SHP77 (cell line): ENCODE results near the gene PPFIA4.
A peak's percentile ranks its signal among the peaks of the same experiment; 100 is the strongest.

ENCODE experiments used
- DNase-seq, 2 experiments: peaks; one replicate each; lab custom pipeline; 2025; lab: John Stamatoyannopoulos, UW

The PPFIA4 gene

GRCh38 chr1:203040513-203041275, 14.4 kb downstream of the PPFIA4 start:
- no peak for DNase-seq

DNA sequence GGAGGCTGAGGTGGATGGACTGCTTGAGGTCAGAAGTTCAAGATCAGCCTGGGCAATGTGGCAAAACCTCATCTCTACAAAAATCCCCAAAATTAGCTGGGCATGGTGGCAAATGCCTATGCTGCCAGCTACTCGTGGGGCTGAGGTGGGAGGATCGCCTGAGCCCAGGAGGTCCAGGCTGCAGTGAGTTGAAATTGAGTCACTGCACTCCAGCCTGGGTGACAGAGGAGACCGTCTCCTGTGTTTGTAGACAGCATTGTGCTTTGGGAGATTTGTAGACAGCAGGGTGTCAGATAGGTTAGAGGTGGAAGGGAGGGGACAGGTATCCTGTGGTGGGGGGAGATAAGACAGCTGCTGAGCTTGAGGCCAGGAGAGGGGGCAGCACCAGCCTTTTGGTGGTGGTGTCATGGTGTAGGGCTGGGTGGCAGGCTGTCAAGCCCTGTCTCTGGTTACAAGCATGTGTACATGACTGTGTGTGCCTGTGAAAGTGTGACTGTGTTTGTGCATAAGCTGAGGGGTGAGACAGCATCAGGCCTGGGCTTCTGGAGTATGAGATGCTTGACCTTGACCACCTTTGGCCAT, 15.2 kb downstream of the PPFIA4 start:
- DNase-seq = no peak

- DNase-seq = no peak
Measured at GRCh38 chr1:203043830-203044545, 17.7 kb downstream of the PPFIA4 start.

- no peak for DNase-seq
Measured at GRCh38 chr1:203044546-203045250, 18.4 kb downstream of the PPFIA4 start.

GRCh38 chr1:203045336-203045735, 19.0 kb downstream of the PPFIA4 start:
- no peak for DNase-seq

DNA sequence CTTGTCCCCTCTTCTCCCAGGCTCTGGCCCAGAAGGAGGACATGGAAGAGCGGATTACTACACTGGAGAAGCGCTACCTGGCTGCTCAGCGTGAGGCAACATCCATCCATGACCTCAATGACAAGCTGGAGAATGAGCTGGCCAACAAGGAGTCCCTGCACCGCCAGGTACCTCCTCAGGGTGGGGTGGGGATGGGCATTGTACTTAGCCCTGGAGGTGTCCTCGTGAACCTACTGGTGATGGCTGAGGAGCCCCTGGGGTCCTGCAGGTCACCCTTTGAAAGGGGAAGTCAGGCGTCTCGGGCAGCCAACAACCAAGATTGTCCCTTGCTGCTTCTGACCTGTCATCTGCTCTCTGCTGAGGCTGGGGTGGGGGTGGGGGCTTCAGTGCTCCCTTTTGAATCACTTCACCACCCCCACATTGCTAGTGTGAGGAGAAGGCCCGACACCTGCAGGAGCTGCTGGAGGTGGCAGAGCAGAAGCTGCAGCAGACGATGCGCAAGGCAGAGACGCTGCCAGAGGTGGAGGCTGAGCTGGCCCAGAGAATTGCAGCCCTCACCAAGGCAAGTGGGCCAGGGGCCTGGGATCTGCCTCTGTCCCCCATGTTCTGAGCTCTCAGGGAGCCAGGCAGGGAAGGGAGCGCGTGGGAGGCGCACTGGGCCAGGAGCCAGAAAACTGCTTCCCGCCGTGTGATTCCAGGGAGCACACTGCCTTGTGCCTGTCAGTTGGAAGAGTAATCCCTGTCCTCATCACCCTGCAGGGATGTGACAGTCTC, 19.7 kb downstream of the PPFIA4 start:
- DNase-seq = no peak

DNA sequence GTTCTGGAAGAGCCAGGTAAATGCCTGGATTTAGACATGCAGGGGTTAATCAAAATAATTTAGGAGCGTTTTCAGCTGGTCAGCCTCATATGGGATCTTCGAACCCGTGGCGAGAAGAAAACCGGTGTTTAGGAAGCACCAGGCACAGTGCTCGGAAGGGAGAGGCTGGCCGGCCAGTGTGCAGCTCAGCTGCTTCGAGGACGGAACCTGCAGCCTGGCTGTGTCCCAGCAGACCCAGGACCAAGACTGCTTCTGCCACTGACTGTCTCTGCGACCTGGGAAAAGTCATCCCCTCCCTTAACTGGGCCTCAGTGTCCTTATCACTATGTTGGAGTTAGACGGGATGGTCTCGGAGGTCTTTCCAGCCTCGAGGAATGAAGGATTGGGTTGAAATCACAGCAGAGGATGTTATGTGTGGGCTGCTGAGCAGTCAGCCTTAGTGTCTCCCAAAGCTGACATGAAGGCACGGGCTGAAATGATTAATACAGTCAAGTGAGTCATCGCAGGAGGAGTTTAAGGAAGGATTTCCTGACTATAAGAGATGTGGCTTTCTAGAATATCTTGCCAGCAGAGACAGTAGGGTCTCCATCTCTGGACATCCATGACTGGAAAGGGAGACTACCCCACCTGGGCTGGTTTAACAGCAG, 20.8 kb downstream of the PPFIA4 start:
- no peak for DNase-seq

- peak; percentile 6 to 49 for DNase-seq
Measured at GRCh38 chr1:203048086-203048485, 21.8 kb downstream of the PPFIA4 start.

DNA sequence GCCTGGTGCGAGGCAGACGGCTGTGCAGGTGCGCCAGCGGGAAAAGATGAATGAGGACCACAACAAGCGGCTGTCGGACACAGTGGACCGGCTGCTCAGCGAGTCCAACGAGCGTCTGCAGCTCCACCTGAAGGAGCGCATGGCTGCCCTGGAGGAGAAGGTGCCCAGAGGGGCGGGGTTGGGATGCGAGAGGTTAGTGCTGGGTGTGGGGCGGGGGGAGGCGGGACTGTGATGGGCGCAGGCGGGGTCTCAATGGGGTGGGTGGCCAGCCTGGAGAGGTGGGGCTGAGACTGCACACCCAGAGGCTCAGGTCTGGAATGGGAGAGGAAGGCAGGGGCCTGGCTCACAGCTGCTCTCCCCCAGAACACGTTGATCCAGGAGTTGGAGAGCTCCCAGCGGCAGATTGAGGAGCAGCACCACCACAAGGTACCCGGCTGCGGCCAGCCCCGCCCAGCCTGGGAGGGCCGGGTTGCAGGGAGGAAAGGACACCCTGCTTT, 22.3 kb downstream of the PPFIA4 start:
- DNase-seq = peak; percentile 4 to 28

DNA sequence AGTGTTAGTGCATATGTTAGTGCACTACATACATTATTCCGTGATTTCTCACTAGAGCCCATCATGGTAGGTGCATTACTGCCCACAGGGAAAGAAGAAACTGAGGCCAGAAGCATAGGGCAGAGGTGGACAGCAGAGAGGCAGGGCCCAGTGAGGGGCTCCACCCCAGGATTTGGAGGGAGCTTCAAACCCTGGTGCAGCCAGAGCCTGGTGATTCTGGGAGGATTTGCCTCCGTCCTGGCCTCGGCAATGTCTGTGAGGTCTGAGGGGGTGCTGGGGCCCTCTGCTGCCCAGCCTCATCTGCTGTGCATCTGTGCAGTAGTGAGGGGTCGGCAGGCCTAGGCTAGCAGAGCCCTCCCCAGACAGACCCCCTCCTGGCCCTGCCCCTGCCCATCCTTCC, 22.8 kb downstream of the PPFIA4 start:
- DNase-seq = no peak

DNA sequence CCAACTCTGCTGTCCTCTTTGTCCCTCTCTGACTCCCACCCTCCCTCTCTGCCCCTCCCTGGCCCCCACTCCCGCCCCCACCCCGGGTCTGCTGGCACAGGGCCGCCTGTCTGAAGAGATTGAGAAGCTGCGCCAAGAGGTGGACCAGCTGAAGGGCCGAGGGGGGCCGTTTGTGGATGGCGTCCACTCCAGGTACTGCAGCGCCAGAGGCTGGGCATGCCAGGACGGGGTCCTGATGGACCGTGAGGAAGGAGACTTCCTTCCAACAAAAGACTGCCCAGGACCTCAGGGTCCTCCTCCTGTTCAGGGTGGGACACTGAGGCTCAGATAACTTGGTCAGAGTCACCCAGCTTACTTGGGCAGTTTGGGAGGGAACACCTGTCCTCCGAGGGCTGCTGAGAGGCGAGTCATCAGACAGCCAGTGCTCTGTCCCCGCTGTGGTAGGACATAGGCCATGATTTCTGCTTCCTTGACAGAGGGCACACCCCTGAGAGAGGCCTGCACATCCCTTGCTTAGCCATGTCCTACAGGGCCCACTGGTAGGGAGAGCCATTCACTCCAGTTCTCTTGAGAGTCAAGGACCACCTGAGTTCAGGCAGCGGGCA, 23.4 kb downstream of the PPFIA4 start:
- no peak for DNase-seq

- no peak for DNase-seq
Measured at GRCh38 chr1:203050826-203051225, 24.5 kb downstream of the PPFIA4 start.

DNA sequence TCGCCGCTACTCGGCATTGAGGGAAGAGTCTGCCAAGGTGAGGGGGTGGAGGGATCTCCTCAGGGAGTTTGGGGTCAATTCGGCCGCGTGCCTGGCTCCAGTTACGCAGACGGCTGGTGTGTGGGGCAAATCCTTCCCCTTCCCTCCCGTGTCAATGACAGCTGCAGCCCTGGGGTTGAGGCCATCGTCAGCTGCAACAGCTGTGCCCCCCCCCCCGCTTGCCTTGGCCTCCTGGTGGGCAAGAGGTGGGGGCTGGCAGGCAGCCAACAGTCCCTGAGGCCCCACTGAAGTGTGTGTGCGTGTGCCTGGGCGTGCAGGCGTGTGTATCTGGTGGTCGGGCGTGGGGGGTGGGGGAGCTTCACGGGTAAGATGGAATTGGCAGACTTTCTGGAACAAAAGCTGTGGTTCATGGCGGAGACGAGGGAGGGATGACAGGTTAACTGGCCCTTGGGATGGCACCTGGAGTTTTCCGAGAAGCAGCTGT, 25.6 kb downstream of the PPFIA4 start:
- peak; percentile 68 to 74 for DNase-seq

GRCh38 chr1:203052601-203053000, 26.3 kb downstream of the PPFIA4 start:
- no peak for DNase-seq

- DNase-seq = no peak
Measured at GRCh38 chr1:203054184-203054583, 27.9 kb downstream of the PPFIA4 start.

DNA sequence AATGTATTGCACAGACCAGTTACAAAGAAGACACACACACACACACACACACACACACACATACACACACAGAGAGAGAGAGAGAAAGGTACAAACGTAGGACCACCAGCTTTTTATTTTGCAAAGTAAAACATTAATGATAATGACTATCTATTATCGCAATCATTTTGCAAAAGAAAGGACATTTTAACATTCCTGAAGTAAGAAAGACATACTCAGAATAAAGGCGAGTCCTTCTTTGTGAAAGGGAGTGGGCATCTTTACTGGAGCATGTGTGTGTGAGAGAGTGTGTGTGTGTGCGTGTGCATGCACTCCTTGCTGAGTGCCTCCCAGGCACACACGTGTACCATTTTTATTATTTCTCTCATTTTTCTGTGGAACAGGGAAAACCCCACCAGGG, 28.4 kb downstream of the PPFIA4 start:
- no peak for DNase-seq

DNA sequence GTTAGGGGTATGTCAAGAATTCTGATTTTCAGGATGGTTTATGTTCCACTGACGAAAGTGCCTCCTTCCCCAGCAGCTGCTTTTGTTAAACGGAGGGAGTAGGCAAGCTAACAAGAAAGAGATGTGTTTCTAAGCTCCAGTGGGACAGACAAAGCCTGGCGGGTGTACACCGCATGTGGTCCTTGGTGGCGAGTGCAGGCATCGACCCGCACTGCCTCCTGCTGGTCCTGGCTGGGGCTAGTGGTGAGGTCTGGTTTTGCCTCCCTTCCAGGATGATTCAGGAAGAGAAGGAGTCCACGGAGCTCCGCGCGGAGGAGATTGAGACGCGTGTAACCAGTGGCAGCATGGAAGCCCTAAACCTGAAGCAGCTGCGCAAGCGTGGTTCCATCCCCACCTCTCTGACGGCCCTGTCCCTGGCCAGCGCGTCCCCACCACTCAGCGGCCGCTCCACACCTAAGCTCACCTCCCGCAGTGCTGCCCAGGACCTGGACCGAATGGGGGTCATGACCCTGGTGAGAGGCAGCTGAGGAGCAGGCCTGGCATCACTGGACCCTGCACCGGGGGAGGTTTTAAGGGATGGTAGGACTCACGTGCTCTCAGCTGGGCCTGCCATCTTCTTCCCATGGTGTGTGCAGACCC, 29.0 kb downstream of the PPFIA4 start:
- no peak for DNase-seq

DNA sequence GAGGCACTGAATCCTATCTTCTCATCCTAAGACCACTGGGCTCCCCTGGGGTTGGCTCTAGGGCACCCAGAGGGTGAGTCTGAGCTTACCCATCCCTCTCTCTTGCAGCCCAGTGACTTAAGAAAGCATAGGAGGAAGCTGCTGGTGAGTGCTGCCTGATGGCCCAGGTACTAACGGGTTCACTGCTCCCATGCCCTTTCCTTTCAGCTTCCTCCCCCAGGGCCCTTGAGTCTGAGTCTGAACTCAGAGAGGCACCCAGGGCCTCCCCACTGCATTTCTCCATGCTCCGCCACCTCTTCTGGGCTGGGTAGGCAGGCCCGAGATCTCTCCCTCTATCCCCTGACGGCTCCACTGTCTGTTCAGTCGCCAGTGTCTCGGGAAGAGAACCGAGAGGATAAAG, 29.7 kb downstream of the PPFIA4 start:
- no peak for DNase-seq

DNA sequence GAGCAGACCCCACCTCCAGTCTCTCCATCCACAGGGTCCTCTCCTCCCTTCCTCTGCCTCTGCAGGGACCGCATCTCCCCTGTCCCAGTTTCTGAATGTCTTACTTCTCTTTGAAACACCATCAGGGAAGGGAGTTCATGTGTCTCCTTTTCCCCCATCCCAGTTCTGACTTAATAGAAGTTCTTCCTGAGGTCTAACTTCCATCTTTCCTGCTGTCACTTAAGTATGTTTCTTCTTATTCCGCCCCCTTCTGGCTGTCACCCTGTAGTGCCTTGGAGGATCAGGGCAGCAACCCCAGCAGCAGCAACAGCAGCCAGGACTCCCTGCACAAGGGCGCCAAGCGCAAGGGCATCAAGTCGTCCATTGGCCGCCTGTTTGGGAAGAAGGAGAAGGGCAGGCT, 30.2 kb downstream of the PPFIA4 start:
- no peak for DNase-seq
